Effector memory CD4-positive, alpha-beta T cell (primary cell): Measurements from ENCODE around the gene GNG12.

Experiments used
- DNase-seq, 3 donors: peaks; one replicate each; pipeline ENCODE4 v3.0.0-alpha.2; 2020
- H3K27ac ChIP-seq: 2 replicates; pipeline ENCODE4 v1.7.0; 2013; ENCODE audit warnings: mild to moderate bottlenecking, low read length, moderate library complexity; ENCODE audit not compliant: insufficient read depth, poor library complexity, severe bottlenecking
- H3K27me3 ChIP-seq: replicated peaks from 2 replicates; pipeline ENCODE4 v1.7.0; 2013; ENCODE audit warnings: mild to moderate bottlenecking, low read length; ENCODE audit not compliant: insufficient read depth, control insufficient read depth, poor library complexity, severe bottlenecking
- H3K36me3 ChIP-seq: 2 replicates; pipeline ENCODE4 v1.7.0; 2013; ENCODE audit warnings: mild to moderate bottlenecking, low read length, moderate library complexity; ENCODE audit not compliant: control insufficient read depth, insufficient read depth
- H3K4me1 ChIP-seq: 2 replicates; pipeline ENCODE4 v1.7.0; 2013; ENCODE audit warnings: low read length, mild to moderate bottlenecking; ENCODE audit not compliant: control insufficient read depth, insufficient read depth, poor library complexity, severe bottlenecking
- H3K4me3 ChIP-seq: 2 replicates; pipeline ENCODE4 v1.7.0; 2013; ENCODE audit warnings: low read length, low read depth, mild to moderate bottlenecking; ENCODE audit not compliant: insufficient read depth, poor library complexity, severe bottlenecking
- H3K9me3 ChIP-seq: 2 replicates; pipeline ENCODE4 v1.7.0; 2013; ENCODE audit warnings: mild to moderate bottlenecking, low read length, moderate library complexity; ENCODE audit not compliant: control insufficient read depth

Gene GNG12

DNA sequence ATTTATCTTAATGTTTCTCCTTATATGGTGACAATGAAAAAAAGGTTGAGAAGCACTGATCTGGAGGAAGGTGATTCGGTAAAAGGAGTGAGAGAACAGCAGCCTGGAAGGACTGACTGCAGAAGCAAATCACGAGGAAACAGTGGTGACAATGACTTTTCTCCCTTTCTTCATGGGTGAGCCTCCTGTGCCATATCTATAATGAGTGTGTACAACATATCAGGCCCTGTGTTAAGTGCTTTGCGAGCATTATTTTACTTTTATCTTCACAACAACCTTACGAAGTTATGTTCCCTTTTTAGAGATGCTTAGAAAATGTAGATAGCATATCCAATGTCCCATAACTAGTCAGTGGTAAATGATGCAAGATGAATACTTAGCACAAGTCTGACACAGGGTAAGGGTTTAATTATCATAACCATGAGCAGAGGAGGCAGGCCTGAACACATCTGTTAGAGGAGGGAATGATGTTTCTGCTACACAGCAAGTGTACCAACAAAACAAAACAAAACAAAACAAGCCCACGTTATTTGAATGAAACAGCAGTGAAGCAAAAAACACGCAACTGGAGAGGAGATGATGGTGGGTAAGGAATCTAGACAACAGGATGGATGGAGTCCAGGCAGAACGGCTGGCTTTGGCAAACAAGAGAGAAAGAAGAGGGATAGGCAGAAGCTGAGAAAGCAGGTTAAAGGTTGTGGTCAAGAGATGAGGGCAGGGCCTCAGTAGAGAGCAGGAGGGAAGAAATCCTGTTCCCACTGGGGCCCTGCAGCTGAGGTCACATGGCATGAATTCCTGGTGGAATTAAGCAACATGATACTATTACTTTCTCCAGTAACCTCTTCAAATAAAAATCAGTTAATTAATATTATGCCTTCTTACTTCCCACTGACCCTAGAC lies 29.6 kb downstream of the GNG12 start:
- Histone ChIP-seq H3K4me3 (no peak overlapping the region), H3K27me3 (no peaks in the 10 kb centered on the region), H3K9me3 (no peaks in the 10 kb centered on the region), H3K27ac (no peak overlapping the region), H3K36me3 (no peaks in the 10 kb centered on the region), H3K4me1 (no peaks in the 10 kb centered on the region)
- no peak for DNase-seq

DNA sequence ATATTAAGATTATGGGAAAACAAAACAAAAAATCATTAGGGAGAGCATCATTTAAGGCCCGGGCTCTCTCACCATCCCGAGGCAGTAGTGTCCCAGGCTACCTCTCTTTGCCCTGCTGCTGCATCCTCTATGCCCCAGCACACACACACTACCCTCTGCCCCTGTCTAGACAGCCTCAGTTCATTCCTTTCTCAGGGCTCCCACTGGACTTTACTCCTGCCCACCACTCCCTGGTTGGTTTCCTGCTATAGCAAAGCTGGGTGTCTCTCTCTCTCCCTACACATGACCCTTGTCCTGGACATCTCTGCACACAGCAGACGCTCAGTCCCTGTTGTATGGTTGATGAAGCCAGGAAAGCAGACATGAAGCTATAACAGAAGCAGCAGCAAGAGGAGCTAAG lies 30.7 kb downstream of the GNG12 start:
- no peaks in the 10 kb centered on the region for H3K27me3 ChIP-seq
- H3K36me3 ChIP-seq, result no peaks in the 10 kb centered on the region
- H3K4me3 ChIP-seq, result no peak overlapping the region
- no peaks in the 10 kb centered on the region for H3K9me3 ChIP-seq
- no peaks in the 10 kb centered on the region for H3K4me1 ChIP-seq
- no peak for DNase-seq
- no peak overlapping the region for H3K27ac ChIP-seq

DNA sequence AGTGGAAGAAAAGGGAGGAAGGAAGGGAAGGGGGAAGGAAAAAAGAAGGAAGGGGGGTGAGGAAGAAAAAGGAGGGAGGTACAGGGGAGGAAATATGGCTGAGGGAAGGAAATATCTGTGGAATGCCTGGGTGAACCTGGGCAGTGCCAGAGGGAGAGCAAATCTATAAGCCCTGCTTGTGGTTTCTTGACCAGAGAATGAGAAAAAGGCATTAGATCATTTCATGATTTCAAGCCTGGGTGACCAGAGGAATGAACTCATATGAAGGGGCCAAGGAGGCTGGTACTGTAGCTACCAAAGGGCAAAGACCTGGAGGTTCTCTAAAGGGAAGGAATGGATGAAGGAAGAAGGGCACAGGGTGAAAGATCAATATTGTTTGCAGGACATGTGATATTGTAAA lies 31.4 kb downstream of the GNG12 start:
- Histone ChIP-seq H3K36me3 (no peaks in the 10 kb centered on the region), H3K27ac (no peak overlapping the region), H3K27me3 (no peaks in the 10 kb centered on the region), H3K9me3 (no peaks in the 10 kb centered on the region), H3K4me1 (no peaks in the 10 kb centered on the region), H3K4me3 (no peak overlapping the region)
- DNase-seq, result no peak

DNA sequence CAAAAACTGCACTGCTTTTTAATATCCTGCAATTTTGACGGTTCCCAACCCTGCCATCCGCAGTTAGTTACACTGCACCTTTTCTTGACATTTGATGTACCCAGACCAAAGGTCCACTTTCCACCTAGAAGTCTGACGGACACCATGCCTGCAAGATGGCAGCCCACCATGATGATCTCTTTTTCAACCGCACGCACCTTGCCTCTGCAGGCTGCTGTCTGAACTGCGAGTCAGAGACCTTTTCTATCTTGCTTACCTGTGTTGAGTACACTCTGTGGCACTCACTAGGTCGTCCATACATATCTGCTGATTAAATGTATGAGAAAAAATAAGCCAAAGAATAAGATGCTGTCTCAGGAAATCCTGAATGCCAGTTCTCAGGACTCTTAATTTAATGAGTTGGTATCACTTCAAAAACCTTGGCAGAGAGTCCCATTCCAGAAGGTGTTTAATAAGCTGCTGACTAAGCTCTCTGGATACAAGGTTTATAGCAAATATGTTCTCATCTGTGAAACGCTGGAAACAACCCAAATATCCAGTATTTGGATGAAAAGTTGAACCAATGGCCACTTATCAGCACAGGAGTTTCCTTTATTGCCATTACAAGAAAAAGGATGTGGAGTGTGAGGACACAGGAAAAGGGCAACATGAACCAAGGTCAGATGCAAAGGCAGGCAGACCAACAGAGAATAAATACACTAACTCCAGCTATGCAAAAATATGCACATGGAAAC lies 37.9 kb downstream of the GNG12 start:
- Histone ChIP-seq H3K4me3 (no peak overlapping the region), H3K27ac (no peak overlapping the region), H3K27me3 (no peaks in the 10 kb centered on the region), H3K4me1 (no peaks in the 10 kb centered on the region), H3K9me3 (no peaks in the 10 kb centered on the region), H3K36me3 (no peaks in the 10 kb centered on the region)
- no peak for DNase-seq

DNA sequence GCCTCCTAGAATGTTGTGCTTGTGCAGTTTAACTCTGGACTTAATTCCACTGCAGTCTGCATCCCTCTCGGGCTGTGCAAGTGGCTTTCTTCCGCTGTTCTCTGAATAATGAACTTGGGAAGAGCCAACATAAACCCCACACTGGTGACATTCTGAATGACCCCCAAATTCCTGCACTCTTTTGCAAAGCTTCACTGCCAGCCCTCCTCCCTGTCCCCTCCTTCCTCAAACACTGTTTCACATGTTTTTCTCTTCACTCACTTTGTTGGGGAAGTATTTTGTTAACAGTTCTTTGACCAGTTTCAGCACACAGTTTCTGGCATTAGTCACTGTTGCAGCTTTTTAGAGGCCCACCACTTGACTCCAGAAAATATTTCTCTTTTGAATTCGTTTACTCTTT lies 39.7 kb downstream of the GNG12 start:
- DNase-seq, result no peak
- no peak overlapping the region for H3K27ac ChIP-seq
- H3K27me3 ChIP-seq, result no peaks in the 10 kb centered on the region
- no peak overlapping the region for H3K4me3 ChIP-seq
- H3K4me1 ChIP-seq, result no peaks in the 10 kb centered on the region
- H3K9me3 ChIP-seq, result no peaks in the 10 kb centered on the region
- no peaks in the 10 kb centered on the region for H3K36me3 ChIP-seq

DNA sequence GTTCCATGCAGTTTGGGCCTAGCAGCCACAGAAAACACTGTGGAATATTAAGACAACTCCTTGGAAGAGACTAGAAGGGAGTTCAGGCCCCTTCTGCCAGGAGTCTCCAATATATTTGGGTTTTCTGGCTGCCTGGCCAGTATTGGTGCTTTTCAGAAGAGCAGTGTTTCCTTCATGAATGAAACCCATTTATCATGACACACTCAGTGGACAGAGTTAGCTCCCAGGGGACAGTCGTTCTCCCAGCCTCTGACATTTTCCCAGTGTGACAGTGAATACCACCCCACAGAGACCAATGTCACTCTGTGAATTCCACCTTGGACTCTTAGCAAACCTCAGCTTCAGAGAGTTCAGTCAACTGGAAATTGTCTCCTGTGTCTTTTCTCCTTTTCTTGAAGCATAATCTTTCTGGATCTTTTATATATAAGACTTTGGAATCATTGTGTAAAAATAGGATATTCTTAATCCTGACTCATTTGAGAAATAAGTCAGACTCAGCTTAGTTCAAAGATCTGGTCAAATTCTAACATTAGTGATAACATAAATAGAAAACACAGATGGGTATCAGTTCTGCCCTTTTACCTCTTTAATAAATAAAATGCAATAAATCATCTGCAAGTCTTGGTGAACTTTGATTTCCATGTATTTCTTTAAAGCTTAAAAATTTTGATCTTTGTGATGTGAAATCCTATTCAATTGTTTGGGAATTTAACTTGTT lies 40.4 kb downstream of the GNG12 start:
- Histone ChIP-seq H3K9me3 (no peaks in the 10 kb centered on the region), H3K4me3 (no peak overlapping the region), H3K27me3 (no peaks in the 10 kb centered on the region), H3K27ac (no peak overlapping the region), H3K4me1 (no peaks in the 10 kb centered on the region), H3K36me3 (no peaks in the 10 kb centered on the region)
- DNase-seq, result no peak

DNA sequence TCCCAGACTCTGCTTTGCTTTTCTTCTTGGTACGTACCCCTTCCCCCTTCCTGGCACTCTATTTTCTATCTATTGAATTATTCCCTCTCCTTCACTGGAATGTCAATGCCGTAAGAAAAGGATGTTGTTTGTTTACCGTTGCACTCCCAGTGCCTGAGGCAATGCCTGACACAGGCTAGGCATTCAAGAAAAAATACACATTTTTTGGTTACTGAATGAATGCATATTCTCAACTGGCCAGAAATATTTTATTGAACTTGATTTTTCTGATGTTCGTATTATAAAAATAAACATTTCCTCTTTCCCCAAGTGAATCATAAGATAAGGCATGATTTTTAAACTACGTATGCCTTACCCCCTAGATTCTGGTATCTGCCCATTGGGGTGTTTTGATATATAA lies 41.2 kb downstream of the GNG12 start:
- no peaks in the 10 kb centered on the region for H3K36me3 ChIP-seq
- DNase-seq, result no peak
- no peaks in the 10 kb centered on the region for H3K4me1 ChIP-seq
- H3K4me3 ChIP-seq, result no peak overlapping the region
- H3K27ac ChIP-seq, result no peak overlapping the region
- no peaks in the 10 kb centered on the region for H3K9me3 ChIP-seq
- H3K27me3 ChIP-seq, result no peaks in the 10 kb centered on the region

DNA sequence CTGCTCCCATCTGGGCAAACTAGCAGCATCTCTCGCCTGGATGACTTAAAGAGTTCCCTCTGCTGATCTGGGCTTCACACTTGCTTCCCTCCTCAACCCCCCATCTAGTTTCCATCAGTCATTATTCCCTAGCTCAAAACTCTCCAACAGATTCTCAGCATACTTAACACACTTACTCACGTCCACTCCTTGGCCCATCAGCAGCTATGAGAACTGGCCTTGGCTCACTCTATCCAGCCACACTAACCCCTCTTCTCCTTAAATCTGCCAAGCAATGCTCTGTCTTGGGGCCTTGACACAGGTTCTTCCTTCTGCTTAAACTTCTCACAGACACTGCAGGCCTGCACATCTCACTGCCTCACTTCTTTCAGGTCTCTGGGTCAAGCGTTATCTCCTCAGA lies 41.6 kb downstream of the GNG12 start:
- Histone ChIP-seq H3K9me3 (no peaks in the 10 kb centered on the region), H3K4me3 (no peak overlapping the region), H3K4me1 (no peaks in the 10 kb centered on the region), H3K27ac (no peak overlapping the region), H3K36me3 (no peaks in the 10 kb centered on the region), H3K27me3 (no peaks in the 10 kb centered on the region)
- DNase-seq, result no peak

DNA sequence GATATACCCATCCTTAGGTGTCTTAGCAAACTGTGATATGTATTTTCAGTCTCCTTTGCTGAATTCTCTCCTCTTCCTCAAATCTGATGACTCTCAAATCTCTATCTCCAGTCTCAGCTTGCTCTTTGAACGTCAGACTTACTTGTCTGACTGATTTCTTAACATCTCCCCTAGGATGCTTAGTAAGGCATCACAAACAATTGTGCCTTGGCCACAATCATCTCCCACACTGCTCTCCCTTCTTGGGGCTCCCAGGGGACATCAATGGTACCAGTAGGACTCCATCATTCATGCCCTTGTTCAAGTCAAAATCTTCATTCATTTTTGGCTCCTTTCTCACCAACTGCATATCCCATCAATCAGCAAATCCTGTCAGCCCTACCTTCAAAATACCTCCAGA lies 42.0 kb downstream of the GNG12 start:
- Histone ChIP-seq H3K4me3 (no peak overlapping the region), H3K9me3 (no peaks in the 10 kb centered on the region), H3K27me3 (no peaks in the 10 kb centered on the region), H3K36me3 (no peaks in the 10 kb centered on the region), H3K4me1 (no peaks in the 10 kb centered on the region), H3K27ac (no peak overlapping the region)
- DNase-seq, result no peak
